HT1080 (cell line): ENCODE results near the gene NTM. TPM values are rescaled to one million over a fixed set of nuclear protein-coding genes. Genes with fewer than 3 reads are reported as not detected.

Experiments used
- DNase-seq: peaks from one replicate; pipeline ENCODE4 v3.0.0-alpha.2; 2015; ENCODE audit warnings: low read depth
- total RNA-seq: library from RNA; depleted of rRNA; stranded (reverse); fragments of >200 nt; shearing (Covaris generic); gene quantifications from 2 replicates; pipeline ENCODE4 v1.2.3, GENCODE V29; 2014

The NTM gene
- total RNA-seq, 1 experiment from 2014 or later: 65.7 TPM

DNA sequence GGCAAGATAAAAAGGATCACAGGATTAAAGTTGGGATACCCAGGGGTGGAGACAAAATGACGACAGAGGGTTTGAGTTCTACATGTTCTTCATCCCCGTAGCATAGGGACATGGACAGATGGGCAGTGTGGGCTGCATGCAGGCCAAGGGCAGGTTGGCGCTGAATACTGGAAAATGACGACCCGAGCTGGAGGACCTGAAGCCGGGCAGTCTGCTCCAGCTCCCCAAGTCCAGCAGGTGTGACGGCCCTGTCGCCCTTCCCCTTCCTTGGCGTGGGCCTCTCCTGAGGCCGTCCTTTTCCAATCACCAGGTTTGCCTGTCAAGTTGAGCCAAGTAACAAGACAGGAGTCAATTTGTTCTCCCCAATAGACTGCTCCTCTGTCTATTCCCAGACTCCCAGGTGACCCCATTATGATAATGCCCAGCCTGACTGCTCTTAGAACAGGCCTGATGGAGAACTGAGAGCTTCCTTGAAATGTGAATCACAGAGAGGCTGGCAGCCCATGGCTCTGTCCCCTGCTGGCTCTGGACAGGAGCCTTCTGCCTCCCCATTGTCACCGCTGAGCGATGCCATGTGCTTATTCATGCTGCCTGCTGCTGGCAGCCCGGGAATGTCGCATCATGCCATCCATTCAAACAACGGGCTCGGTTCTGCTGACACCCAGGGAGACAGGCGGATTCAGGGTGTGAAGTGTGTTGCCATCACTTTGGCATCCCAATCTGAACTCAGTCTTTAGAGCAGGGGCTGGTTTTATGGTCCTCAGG is 392.1 kb downstream of the NTM start:
- no peak for DNase-seq

DNA sequence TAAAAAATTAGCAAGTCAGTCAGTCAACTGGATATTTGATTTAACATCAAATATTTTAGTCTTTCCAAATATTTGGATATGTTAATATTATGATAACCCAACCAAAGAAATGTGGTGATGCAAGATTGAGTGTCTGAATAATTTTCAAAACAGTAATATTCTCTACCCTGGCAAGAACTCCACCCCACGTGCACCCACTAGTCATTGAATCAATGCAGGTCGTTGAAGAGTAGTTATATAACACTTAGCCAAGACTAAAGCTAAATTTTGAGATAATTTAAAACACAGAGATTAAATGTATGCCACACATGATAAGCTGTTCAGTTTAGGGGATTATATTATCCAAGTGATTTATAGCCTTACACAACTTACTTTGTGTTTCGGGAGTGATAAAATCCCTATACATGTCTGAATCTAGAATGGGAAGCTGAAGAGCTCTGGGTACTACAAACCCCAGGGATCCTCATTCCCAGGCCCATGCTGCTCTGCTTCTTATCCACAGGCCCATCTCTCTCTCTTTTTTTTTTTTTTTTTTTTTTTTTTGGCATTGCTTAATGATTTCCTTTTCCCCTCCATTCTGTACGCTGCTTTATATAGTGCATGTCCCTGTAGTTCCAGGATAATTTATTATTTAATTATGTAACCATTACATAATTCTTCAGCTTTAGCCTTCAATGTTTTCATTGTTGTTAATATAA is 392.9 kb downstream of the NTM start:
- DNase-seq: no peak

GRCh38 chr11:131764126-131764525 is 393.7 kb downstream of the NTM start:
- no peak for DNase-seq

- no peak for DNase-seq
These were observed 394.2 kb downstream of the NTM start for GRCh38 chr11:131764649-131765048.

GRCh38 chr11:131766637-131767036 is 396.2 kb downstream of the NTM start:
- DNase-seq: no peak

GRCh38 chr11:131767421-131767820 is 397.0 kb downstream of the NTM start:
- peak; percentile 87 for DNase-seq

DNA sequence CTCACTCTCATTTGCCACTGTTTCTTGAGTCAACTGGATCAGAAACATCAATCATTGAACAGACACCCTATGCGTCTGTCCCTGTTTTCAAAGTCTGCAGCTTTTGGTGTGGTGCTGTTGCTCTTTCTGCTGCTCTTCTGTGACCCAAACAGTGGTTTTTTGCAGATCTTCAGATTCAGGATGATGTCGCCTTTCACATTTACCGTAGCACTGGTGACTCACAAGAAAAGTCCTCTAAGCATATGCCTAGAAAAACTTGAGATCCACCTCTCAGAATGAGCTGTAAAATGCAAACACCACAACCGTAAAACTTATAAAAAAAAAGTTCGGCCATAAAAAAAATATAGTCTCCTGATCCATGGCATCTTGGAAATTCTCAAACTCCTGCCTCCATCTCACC is 400.4 kb downstream of the NTM start:
- peak; percentile 74 for DNase-seq

- no peak for DNase-seq
These were observed 401.1 kb downstream of the NTM start for GRCh38 chr11:131771471-131771870.

DNA sequence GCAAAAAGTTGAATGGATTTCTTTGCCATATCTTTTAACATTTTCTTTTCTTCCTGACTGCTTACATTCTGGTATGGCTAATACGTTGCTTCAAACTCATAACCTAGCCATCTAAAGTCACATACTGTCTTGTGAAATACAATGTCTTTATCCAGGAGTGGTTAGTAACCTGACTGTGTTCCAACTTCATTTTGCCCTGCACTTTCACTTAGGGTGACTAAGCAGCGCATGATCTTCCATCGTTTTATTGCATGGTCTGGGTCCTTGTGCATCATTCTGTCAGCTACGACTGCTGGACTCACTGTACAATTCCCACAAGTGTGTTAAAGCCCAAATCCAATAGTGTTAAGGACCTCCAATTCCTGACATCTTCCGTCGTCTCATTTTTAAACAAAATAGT is 403.2 kb downstream of the NTM start:
- DNase-seq: peak; percentile 9

- DNase-seq: no peak
These were observed 405.8 kb downstream of the NTM start for GRCh38 chr11:131776211-131776610.

GRCh38 chr11:131785801-131786200 is 415.4 kb downstream of the NTM start:
- no peak for DNase-seq

DNA sequence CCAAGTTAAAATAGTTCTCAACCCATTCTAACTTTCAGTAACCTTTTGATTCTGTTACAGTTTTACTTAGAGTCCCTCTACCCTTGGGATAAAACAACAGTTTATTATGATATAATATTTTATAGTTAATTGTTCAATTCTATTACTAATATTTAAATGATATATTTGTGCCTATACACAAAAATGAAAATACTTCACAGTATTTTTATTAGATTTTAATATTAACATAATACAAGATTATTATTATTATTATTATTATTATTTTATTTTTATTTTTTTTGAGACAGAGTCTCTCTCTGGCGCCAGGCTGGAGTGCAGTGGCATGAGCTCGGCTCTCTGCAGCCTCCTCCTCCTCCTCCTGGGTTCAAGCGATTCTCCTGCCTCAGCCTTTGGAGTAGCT is 416.7 kb downstream of the NTM start:
- no peak for DNase-seq

DNA sequence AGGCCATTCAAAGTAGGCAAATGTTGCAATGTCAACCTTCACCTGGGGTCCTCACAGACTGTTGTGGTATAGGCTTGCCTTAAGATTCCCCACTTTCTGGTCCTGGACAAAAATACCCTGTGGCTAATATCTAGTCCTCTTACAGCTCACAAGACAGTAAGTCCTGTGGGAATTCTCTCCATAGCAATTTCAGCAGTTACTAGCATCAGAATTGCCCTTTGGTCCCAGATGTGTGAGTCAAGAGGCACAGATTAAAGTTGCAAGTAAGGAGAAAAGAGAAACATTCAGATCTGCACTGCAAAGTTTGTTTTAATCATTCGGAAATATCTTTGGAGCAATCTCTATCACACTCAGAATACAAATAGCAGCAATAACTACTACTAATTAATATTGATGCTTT is 420.2 kb downstream of the NTM start:
- DNase-seq: no peak

DNA sequence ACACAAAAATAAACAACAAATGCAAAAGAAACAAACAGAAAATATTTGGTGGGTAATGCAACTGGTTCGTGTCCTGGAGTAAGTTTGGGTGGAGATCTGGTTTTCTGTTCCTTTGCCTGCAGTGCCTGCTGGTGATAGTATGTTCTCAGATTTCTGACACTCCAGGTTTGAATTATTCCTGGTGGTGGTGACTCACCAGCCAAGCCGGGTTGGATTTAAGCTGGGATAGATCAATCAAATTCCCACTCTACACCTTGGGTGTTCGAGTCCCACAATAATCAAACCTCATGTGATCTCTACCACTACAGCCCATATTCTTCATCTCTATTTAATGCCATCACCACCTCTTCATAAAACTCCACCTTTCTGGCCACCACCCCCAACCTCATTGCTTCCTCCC is 421.8 kb downstream of the NTM start:
- DNase-seq: peak; percentile 58

- DNase-seq: no peak
These were observed 425.7 kb downstream of the NTM start for GRCh38 chr11:131796089-131796488.

DNA sequence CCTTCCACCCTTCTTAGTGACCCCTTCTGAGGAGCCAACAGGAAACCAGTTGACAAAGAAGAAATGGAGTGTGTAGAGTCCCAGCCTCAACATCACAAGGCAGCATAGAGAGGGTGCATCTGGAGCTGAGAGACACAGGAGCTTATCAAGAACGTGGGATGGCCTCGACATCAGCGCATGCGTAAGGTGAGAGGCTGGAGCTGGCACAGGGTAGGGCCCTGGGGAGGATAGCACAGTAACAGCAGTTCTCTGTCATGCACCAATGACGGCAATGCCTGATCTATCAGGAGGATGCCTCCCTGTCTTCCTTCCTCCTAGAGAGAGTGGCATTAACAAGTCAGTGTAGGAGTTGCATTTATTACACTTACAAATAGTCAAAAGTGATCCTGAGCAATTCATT is 426.1 kb downstream of the NTM start:
- no peak for DNase-seq

DNA sequence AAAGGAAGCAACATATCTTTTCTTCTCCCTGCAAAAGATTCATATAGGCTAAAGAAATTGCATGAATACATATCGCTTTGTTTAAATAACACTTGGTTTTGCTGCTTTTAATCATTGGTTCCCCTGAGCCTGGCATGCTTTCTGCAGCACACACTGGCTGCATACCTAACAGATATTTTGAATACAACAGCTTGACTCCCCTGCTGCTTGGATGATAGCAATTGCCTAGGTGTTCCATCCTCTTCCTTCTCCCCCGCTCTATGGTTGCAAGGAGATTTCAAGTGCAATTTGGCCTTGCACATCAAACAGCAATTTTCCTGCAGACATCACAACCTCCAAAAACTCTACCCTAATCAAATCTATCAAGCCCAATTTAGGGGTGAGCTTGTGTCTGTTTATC is 430.0 kb downstream of the NTM start:
- DNase-seq: no peak

DNA sequence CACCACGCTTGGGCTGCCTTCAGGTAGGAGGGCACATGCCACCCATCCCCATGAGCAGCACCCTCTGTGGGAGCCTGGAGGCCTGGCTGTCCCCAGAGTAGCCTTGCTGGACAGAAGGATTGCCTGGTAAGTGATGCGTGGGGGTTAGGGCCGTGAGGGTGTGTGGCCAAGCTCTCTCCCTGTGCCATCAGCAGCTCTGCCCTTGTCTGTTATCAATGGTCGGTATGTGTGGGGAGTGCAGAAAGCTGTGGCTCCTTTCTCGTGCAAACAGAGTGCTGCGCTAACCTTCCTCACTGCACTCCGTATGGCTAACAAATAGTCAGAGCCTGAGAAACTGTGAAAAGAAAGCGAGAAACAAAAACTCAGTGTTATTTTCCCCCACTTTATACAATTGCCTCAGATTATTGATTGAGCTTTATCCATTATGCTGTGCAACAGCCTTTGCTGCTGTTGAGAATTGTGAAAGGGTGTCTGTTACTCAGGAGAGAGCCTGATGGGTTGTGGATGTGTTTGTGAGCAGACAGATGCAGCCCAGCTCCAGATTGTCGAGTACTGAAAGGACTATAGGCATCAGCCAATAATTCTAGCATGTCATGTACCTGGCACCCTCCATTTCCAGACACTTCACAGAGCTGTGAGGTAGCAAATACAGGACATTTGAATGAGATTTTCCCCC is 432.2 kb downstream of the NTM start:
- DNase-seq: no peak

GRCh38 chr11:131807876-131808275 is 437.5 kb downstream of the NTM start:
- DNase-seq: no peak

DNA sequence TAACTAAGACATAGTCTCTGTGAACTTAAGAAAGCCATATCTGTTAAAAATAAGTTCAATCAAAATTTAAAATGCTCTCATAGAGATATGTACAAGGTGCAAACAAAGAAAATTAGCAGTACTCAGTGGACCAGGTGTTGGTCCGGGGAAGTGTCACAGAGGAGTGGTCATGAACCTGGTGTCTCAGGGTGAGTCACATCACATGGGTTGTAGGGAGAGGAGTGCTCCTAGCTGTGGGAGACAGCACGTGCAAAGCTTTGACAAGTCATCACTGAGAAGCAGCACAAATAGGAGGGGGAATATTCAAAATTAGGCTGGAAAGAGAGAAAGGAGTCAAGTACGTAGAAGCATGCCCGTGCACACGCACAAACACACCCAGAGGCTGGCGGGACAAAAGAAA is 438.1 kb downstream of the NTM start:
- peak; percentile 77 for DNase-seq

- peak; percentile 69 for DNase-seq
These were observed 438.9 kb downstream of the NTM start for GRCh38 chr11:131809203-131809918.

DNA sequence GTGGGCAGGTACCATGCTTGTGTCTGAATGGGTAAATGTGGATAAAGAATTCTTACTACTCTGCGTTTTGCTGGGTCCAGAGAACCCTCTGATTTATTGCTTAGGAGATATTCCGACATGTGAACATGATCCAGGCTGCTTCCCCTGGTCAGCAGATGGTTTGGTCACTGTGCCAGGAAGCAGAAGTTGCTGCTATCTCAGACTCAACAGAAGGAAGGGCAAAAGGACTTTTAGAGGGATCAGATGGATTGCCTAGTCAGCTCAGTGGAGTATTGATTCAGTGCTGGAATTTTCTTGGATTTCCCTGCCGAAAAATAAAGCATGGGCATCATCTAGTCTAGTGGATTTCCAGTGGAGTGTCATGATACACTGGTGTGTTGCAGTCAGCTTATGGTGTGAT is 440.1 kb downstream of the NTM start:
- DNase-seq: no peak
